ENCODE results near the gene SAMD1. TPM values are rescaled to one million over a fixed set of nuclear protein-coding genes. Genes with fewer than 3 reads are reported as not detected.

SAMD1 gene
- total RNA-seq, 1 experiment from 2014 or later: 108 TPM

DNA sequence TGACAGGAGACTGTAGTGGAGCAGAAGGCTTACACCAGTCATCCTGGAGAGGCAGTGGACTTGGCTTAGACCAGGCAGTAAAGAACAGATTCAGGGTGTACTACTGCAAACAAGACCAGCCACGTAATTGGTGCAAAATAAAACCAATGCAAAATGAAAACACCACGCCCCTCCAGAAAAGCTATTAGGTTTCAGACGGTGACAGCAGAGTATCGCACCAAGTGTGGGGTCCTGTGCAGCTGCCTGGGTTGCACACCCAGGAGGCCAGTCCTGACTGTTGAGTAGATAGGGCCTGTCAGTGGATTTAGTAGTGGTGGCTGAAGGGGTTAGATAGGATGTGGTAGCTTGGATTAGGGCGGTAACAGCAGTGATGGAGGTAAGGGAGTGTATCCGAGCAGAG, 32.4 kb upstream of the SAMD1 start:
- WGBS (ENCODE audit: extremely low coverage, insufficient read length, low lambda C conversion rate): no CpG with 5 or more reads among the region's 6 CpGs
- H2AK5ac ChIP-seq (ENCODE audit: insufficient read length, low read length): no peak overlapping the region
- Mint-ChIP-seq H3K4me3 (0 out of 5 replicates have a peak overlapping the region, but pooled peaks of 1 of the 2 experiments have one; percentile 10), H3K36me3 (ENCODE audit: insufficient read depth in 1 of 3, low read depth in 3 of 3) (peaks cover 29 to 59% (median 52%) of the 10 kb centered on the region in 3 experiments; a peak in 6 of 7 replicates), H3K4me1 (peaks cover 9 to 10% of the 10 kb centered on the region in 2 experiments), H3K27me3 (ENCODE audit: low read depth) (no peaks in the 10 kb centered on the region), H3K27ac (peak overlapping the region in 1 of 3 experiments; percentile 28; a peak in 1 of 7 replicates), H3K9me3 (no peaks in the 10 kb centered on the region)
- no peak overlapping the region for H2BK20ac ChIP-seq (ENCODE audit: low read depth, low read length, poor library complexity, severe bottlenecking)
- no peak overlapping the region for H4K8ac ChIP-seq (replicated peaks; ENCODE audit: insufficient read length, low read depth, low read length)
- H2BK120ac ChIP-seq (ENCODE audit: low read depth, low read length, poor library complexity, severe bottlenecking): no peak overlapping the region
- H3K4me2 ChIP-seq (ENCODE audit: insufficient read depth, insufficient read length, low read length): no peak overlapping the region
- H3K9me3 ChIP-seq (ENCODE audit: control insufficient read depth, low read depth, low read length): no peaks in the 10 kb centered on the region
- no peak overlapping the region for H3K14ac ChIP-seq (ENCODE audit: insufficient read depth, low read length)
- H2BK15ac ChIP-seq (ENCODE audit: low read depth, low read length): no peak overlapping the region
- no peak overlapping the region for H3K9ac ChIP-seq (ENCODE audit: extremely low read depth, insufficient read length, low read length)
- H3K27ac ChIP-seq (ENCODE audit: insufficient read length, low read depth, low read length): no peak overlapping the region
- no peak for DNase-seq
- H4K20me1 ChIP-seq (ENCODE audit: control insufficient read depth, insufficient read depth, insufficient read length): no peaks in the 10 kb centered on the region
- TF ChIP-seq, protein P1, sequence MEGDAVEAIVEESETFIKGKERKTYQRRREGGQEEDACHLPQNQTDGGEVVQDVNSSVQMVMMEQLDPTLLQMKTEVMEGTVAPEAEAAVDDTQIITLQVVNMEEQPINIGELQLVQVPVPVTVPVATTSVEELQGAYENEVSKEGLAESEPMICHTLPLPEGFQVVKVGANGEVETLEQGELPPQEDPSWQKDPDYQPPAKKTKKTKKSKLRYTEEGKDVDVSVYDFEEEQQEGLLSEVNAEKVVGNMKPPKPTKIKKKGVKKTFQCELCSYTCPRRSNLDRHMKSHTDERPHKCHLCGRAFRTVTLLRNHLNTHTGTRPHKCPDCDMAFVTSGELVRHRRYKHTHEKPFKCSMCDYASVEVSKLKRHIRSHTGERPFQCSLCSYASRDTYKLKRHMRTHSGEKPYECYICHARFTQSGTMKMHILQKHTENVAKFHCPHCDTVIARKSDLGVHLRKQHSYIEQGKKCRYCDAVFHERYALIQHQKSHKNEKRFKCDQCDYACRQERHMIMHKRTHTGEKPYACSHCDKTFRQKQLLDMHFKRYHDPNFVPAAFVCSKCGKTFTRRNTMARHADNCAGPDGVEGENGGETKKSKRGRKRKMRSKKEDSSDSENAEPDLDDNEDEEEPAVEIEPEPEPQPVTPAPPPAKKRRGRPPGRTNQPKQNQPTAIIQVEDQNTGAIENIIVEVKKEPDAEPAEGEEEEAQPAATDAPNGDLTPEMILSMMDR (conservative IDR thresholded peaks at IDR 0.05): no peak
- H2BK12ac ChIP-seq (ENCODE audit: insufficient read length, low read depth, low read length): no peak overlapping the region
- no peak overlapping the region for H3K23ac ChIP-seq (ENCODE audit: insufficient read length, low read depth, low read length)
- H3K27me3 ChIP-seq (ENCODE audit: insufficient read depth, low read length): no peaks in the 10 kb centered on the region
- no peak overlapping the region for H2BK5ac ChIP-seq (ENCODE audit: insufficient read length, low read length)
- no peaks in the 10 kb centered on the region for H3K79me1 ChIP-seq (ENCODE audit: insufficient read depth, low read depth, low read length, poor library complexity, severe bottlenecking)
- no peak overlapping the region for H3T11ph ChIP-seq (ENCODE audit: low read length)
- no peak overlapping the region for H3K18ac ChIP-seq (ENCODE audit: insufficient read length, low read depth, low read length)
- no peak overlapping the region for H4K5ac ChIP-seq (ENCODE audit: insufficient read length, low read depth, low read length)
- H4K91ac ChIP-seq (ENCODE audit: insufficient read length, low read depth, low read length): no peak overlapping the region
- H3K56ac ChIP-seq (ENCODE audit: insufficient read length, low read depth, low read length): no peak overlapping the region
- no peaks in the 10 kb centered on the region for H3K79me2 ChIP-seq (ENCODE audit: insufficient read depth, low read length)
- H3K4ac ChIP-seq (ENCODE audit: low read depth, low read length): no peak overlapping the region
- H3K4me1 ChIP-seq (ENCODE audit: insufficient read depth, low read length): no peaks in the 10 kb centered on the region
- H2AFZ ChIP-seq (ENCODE audit: low read length): no peak overlapping the region
- peaks cover 8% of the 10 kb centered on the region for H3K23me2 ChIP-seq (ENCODE audit: insufficient read length, low read depth, low read length, poor library complexity, severe bottlenecking)
